ENCODE measurements around the gene HSPA12B. TPM values are rescaled to one million over a fixed set of nuclear protein-coding genes. Genes with fewer than 3 reads are reported as not detected.
A peak's percentile ranks its signal among the peaks of the same experiment; 100 is the strongest.

The HSPA12B gene
- total RNA-seq, 2 donors from 2014 or later: 1.1 to 1.4 TPM

- no peak overlapping the region for H3K4me3 Mint-ChIP-seq
- Histone ChIP-seq H3K9ac (ENCODE audit: extremely low read depth, low read length, poor library complexity, severe bottlenecking) (no peak overlapping the region), H3K27ac (ENCODE audit: low read depth, low read length) (no peak overlapping the region), H3K27me3 (ENCODE audit: control insufficient read depth, insufficient read depth, low read length, poor library complexity, severe bottlenecking) (peaks cover 43% of the 10 kb centered on the region), H3K9me3 (ENCODE audit: control insufficient read depth, low read length) (no peaks in the 10 kb centered on the region), H3K36me3 (ENCODE audit: control insufficient read depth, insufficient read depth, low read length) (peaks cover 8% of the 10 kb centered on the region), H3K4me3 (ENCODE audit: low read length) (no peak overlapping the region), H3K4me1 (ENCODE audit: control insufficient read depth, insufficient read depth, low read length) (no peaks in the 10 kb centered on the region)
- no peaks in the 10 kb centered on the region for H3K9me3 Mint-ChIP-seq
- H3K27ac Mint-ChIP-seq: no peak overlapping the region
- 93% methylated on average over 5 to 22 of the region's 26 CpGs for WGBS, 2 experiments (ENCODE audit: insufficient coverage in 1 of 2, insufficient read length in 1 of 2)
- TF ChIP-seq CTCF (conservative IDR thresholded peaks at IDR 0.05): no peak
- peaks cover 11% of the 10 kb centered on the region for H3K36me3 Mint-ChIP-seq (ENCODE audit: low read depth)
- peaks cover 43% of the 10 kb centered on the region for H3K27me3 Mint-ChIP-seq (ENCODE audit: insufficient read depth)
- peaks cover 4% of the 10 kb centered on the region for H3K4me1 Mint-ChIP-seq
- peak; percentile 39 for DNase-seq
These were observed 21.2 kb downstream of the HSPA12B start for GRCh38 chr20:3753501-3754275.

GRCh38 chr20:3754276-3754630 lies 21.8 kb downstream of the HSPA12B start:
- Histone ChIP-seq H3K4me3 (ENCODE audit: low read length) (no peak overlapping the region), H3K4me1 (ENCODE audit: control insufficient read depth, insufficient read depth, low read length) (no peaks in the 10 kb centered on the region), H3K27me3 (ENCODE audit: control insufficient read depth, insufficient read depth, low read length, poor library complexity, severe bottlenecking) (peaks cover 38% of the 10 kb centered on the region), H3K9me3 (ENCODE audit: control insufficient read depth, low read length) (no peaks in the 10 kb centered on the region), H3K9ac (ENCODE audit: extremely low read depth, low read length, poor library complexity, severe bottlenecking) (no peak overlapping the region), H3K36me3 (ENCODE audit: control insufficient read depth, insufficient read depth, low read length) (peaks cover 8% of the 10 kb centered on the region), H3K27ac (ENCODE audit: low read depth, low read length) (no peak overlapping the region)
- Mint-ChIP-seq H3K4me1 (peaks cover 4% of the 10 kb centered on the region), H3K27me3 (ENCODE audit: insufficient read depth) (peaks cover 37% of the 10 kb centered on the region), H3K4me3 (no peak overlapping the region), H3K27ac (no peak overlapping the region), H3K9me3 (no peaks in the 10 kb centered on the region), H3K36me3 (ENCODE audit: low read depth) (peaks cover 11% of the 10 kb centered on the region)
- 80 to 94% methylated on average over 1 to 16 of the region's 16 CpGs for WGBS, 2 experiments (ENCODE audit: insufficient coverage in 1 of 2, insufficient read length in 1 of 2)
- no peak for DNase-seq
- TF ChIP-seq CTCF (conservative IDR thresholded peaks at IDR 0.05): no peak

GRCh38 chr20:3755269-3755668 lies 22.8 kb downstream of the HSPA12B start:
- Mint-ChIP-seq H3K27ac (no peak overlapping the region), H3K4me1 (peaks cover 4% of the 10 kb centered on the region), H3K36me3 (ENCODE audit: low read depth) (peaks cover 11% of the 10 kb centered on the region), H3K4me3 (no peak overlapping the region), H3K27me3 (ENCODE audit: insufficient read depth) (peaks cover 28% of the 10 kb centered on the region), H3K9me3 (no peaks in the 10 kb centered on the region)
- 91 to 94% methylated on average over 4 to 7 of the region's 7 CpGs for WGBS, 2 experiments (ENCODE audit: insufficient coverage in 1 of 2, insufficient read length in 1 of 2)
- H3K9ac ChIP-seq (ENCODE audit: extremely low read depth, low read length, poor library complexity, severe bottlenecking): no peak overlapping the region
- H3K36me3 ChIP-seq (ENCODE audit: control insufficient read depth, insufficient read depth, low read length): peaks cover 8% of the 10 kb centered on the region
- no peaks in the 10 kb centered on the region for H3K4me1 ChIP-seq (ENCODE audit: control insufficient read depth, insufficient read depth, low read length)
- no peak overlapping the region for H3K27ac ChIP-seq (ENCODE audit: low read depth, low read length)
- TF ChIP-seq CTCF (conservative IDR thresholded peaks at IDR 0.05): no peak
- H3K27me3 ChIP-seq (ENCODE audit: control insufficient read depth, insufficient read depth, low read length, poor library complexity, severe bottlenecking): peaks cover 27% of the 10 kb centered on the region
- DNase-seq: peak; percentile 24
- no peak overlapping the region for H3K4me3 ChIP-seq (ENCODE audit: low read length)
- H3K9me3 ChIP-seq (ENCODE audit: control insufficient read depth, low read length): no peaks in the 10 kb centered on the region

Data from endodermal cell (in vitro differentiated cells).